ENCODE results near the gene MED17. TPM values are rescaled to one million over a fixed set of nuclear protein-coding genes. Genes with fewer than 3 reads are reported as not detected.

MED17 gene
- polyA plus RNA-seq, 1 of the 3 experiments (the other 2 are of a cell fraction) = 19.3 TPM

- H3K27me3 ChIP-seq (ENCODE audit: insufficient read depth) = no peaks in the 10 kb centered on the region
- no peak overlapping the region for H3K4me2 ChIP-seq
- H3F3A ChIP-seq (replicated peaks; ENCODE audit: insufficient read depth) = no peaks in the 10 kb centered on the region
- 32% methylated on average over 1 of the region's 1 CpG for WGBS (ENCODE audit: low lambda C conversion rate)
- POLR2A ChIA-PET = no interaction called here
- TF ChIP-seq FOSL2 (IDR thresholded peaks at IDR 0.05; ENCODE audit: borderline replicate concordance, low read depth) (no peak), MAX (IDR thresholded peaks at IDR 0.05; ENCODE audit: low read depth) (no peak), MEF2A (IDR thresholded peaks at IDR 0.05; ENCODE audit: borderline replicate concordance, low read depth) (no peak), ELF1 (IDR thresholded peaks at IDR 0.05) (no peak), RXRA (IDR thresholded peaks at IDR 0.05; ENCODE audit: borderline replicate concordance, low read depth) (no peak), NFIC (IDR thresholded peaks at IDR 0.05; ENCODE audit: borderline replicate concordance) (no peak), CHD2 (IDR thresholded peaks at IDR 0.05; ENCODE audit: low read length, partially characterized antibody) (no peak), TEAD4 (IDR thresholded peaks at IDR 0.05; ENCODE audit: borderline replicate concordance, insufficient read depth) (no peak), TAF1 (IDR thresholded peaks at IDR 0.05; ENCODE audit: borderline replicate concordance, low read depth, low read length) (no peak), RCOR1 (IDR thresholded peaks at IDR 0.05; ENCODE audit: low read length) (no peak), GATA2 (CRISPR knock-in tag; IDR thresholded peaks at IDR 0.05) (no peak), PBX3 (IDR thresholded peaks at IDR 0.05) (no peak)
- DNase-seq = no peak
- CTCF ChIA-PET = no interaction called here
- no peaks in the 10 kb centered on the region for H3K36me3 ChIP-seq (replicated peaks in 1 of 2; ENCODE audit: control insufficient read depth in 1 of 2, insufficient read depth in 2 of 2, low read length in 1 of 2)
- no peaks in the 10 kb centered on the region for H4K20me1 ChIP-seq (ENCODE audit: insufficient read depth)
- no peak overlapping the region for H3K9ac ChIP-seq
- no peaks in the 10 kb centered on the region for H3K9me3 ChIP-seq
- no peak overlapping the region for H3K27ac ChIP-seq (ENCODE audit: low read depth in 2 of 2, low read length in 1 of 2)
- H3K4me3 ChIP-seq (ENCODE audit: low read depth in 2 of 2, low read length in 1 of 2) = no peak overlapping the region
- no peak overlapping the region for H2AFZ ChIP-seq (ENCODE audit: low read depth)
- no peaks in the 10 kb centered on the region for H3K4me1 ChIP-seq (ENCODE audit: control insufficient read depth in 1 of 2, insufficient read depth in 2 of 2, low read depth in 1 of 2, low read length in 1 of 2)
- H3K79me2 ChIP-seq (ENCODE audit: insufficient read depth) = no peaks in the 10 kb centered on the region
- no peaks in the 10 kb centered on the region for H3K9me2 ChIP-seq
Observed at GRCh38 chr11:93770160-93770559, 13.9 kb upstream of the MED17 start.

- 92% methylated on average over 4 of the region's 4 CpGs for WGBS (ENCODE audit: low lambda C conversion rate)
- POLR2A ChIA-PET = interaction anchor here (2.2 kb wide), 1 partner anchor 12 kb away, joined by 10 read pairs; the partner anchor contains the start of gene MED17
Observed at GRCh38 chr11:93772123-93772522, 12.0 kb upstream of the MED17 start.

More at GRCh38 chr11:93772123-93772522, 12.0 kb upstream of the MED17 start:
- Histone ChIP-seq H3K79me2 (ENCODE audit: insufficient read depth) (no peaks in the 10 kb centered on the region), H3K9me3 (no peaks in the 10 kb centered on the region), H3K4me1 (ENCODE audit: control insufficient read depth in 1 of 2, insufficient read depth in 2 of 2, low read depth in 1 of 2, low read length in 1 of 2) (no peaks in the 10 kb centered on the region), H3K27me3 (ENCODE audit: insufficient read depth) (no peaks in the 10 kb centered on the region), H3K36me3 (replicated peaks in 1 of 2; ENCODE audit: control insufficient read depth in 1 of 2, insufficient read depth in 2 of 2, low read length in 1 of 2) (no peaks in the 10 kb centered on the region), H3K27ac (ENCODE audit: low read depth in 2 of 2, low read length in 1 of 2) (no peak overlapping the region), H4K20me1 (ENCODE audit: insufficient read depth) (no peaks in the 10 kb centered on the region), H3K9me2 (no peaks in the 10 kb centered on the region), H2AFZ (ENCODE audit: low read depth) (no peak overlapping the region), H3K4me3 (ENCODE audit: low read depth in 2 of 2, low read length in 1 of 2) (no peak overlapping the region), H3K9ac (no peak overlapping the region), H3F3A (replicated peaks; ENCODE audit: insufficient read depth) (no peaks in the 10 kb centered on the region), H3K4me2 (no peak overlapping the region)
- CTCF ChIA-PET = interaction anchor here (1.1 kb wide), 1 partner anchor 12 kb away, joined by 5 read pairs; the partner anchor contains the start of gene MED17
- TF ChIP-seq GABPA (IDR thresholded peaks at IDR 0.05; ENCODE audit: low read depth) (no peak), TAF1 (IDR thresholded peaks at IDR 0.05; ENCODE audit: borderline replicate concordance, low read depth, low read length) (no peak), RXRA (IDR thresholded peaks at IDR 0.05; ENCODE audit: borderline replicate concordance, low read depth) (no peak), CHD2 (IDR thresholded peaks at IDR 0.05; ENCODE audit: low read length, partially characterized antibody) (no peak), POLR2AphosphoS5 (IDR thresholded peaks at IDR 0.05; ENCODE audit: low read depth, low read length) (no peak), TEAD4 (IDR thresholded peaks at IDR 0.05; ENCODE audit: borderline replicate concordance, insufficient read depth) (no peak), MEF2A (IDR thresholded peaks at IDR 0.05; ENCODE audit: borderline replicate concordance, low read depth) (no peak), RCOR1 (IDR thresholded peaks at IDR 0.05; ENCODE audit: low read length) (no peak), EP300 (IDR thresholded peaks at IDR 0.05; ENCODE audit: borderline replicate concordance in 1 of 2, low read depth in 1 of 2, low read length in 1 of 2) (no peak), JUND (IDR thresholded peaks at IDR 0.05) (no peak), EZH2phosphoT487 (IDR thresholded peaks at IDR 0.05; ENCODE audit: borderline replicate concordance, low read depth) (no peak), RFX5 (IDR thresholded peaks at IDR 0.05; ENCODE audit: low read length) (no peak), NRF1 (IDR thresholded peaks at IDR 0.05; ENCODE audit: low read depth, low read length) (no peak), USF2 (IDR thresholded peaks at IDR 0.05; ENCODE audit: borderline replicate concordance, low read depth, low read length) (no peak), TCF12 (IDR thresholded peaks at IDR 0.05) (no peak)
- TF ChIP-seq, protein P1, sequence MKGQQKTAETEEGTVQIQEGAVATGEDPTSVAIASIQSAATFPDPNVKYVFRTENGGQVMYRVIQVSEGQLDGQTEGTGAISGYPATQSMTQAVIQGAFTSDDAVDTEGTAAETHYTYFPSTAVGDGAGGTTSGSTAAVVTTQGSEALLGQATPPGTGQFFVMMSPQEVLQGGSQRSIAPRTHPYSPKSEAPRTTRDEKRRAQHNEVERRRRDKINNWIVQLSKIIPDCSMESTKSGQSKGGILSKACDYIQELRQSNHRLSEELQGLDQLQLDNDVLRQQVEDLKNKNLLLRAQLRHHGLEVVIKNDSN (IDR thresholded peaks at IDR 0.05; ENCODE audit: borderline replicate concordance, low read depth) = no peak
- no peak for DNase-seq
